Lower lobe of right lung (tissue), 2 donors: ENCODE data around the gene FAM120AOS. TPM values are rescaled to one million over a fixed set of nuclear protein-coding genes. Genes with fewer than 3 reads are reported as not detected.

Source experiments
- ATAC-seq, 2 donors: fragments of 200-7000 bp; cut with Tn5 transposase; one replicate each; pipeline ENCODE4 v1.9.1; 2020 to 2022; ENCODE audit warnings: mild to moderate bottlenecking in 2 of 2, moderate library complexity in 2 of 2
- DNase-seq: peaks from one replicate; pipeline ENCODE4 v3.0.0-alpha.2; 2020
- H3K27ac ChIP-seq: fragments of 200-600 bp; one replicate; pipeline ENCODE4 v1.8.0; 2022
- H3K27me3 ChIP-seq: fragments of 200-600 bp; one replicate; pipeline ENCODE4 v1.8.0; 2022; ENCODE audit warnings: low read depth
- H3K36me3 ChIP-seq: fragments of 200-600 bp; one replicate; pipeline ENCODE4 v1.8.0; 2022; ENCODE audit warnings: mild to moderate bottlenecking
- H3K4me1 ChIP-seq: fragments of 200-600 bp; one replicate; pipeline ENCODE4 v1.8.0; 2022
- H3K4me3 ChIP-seq: fragments of 200-600 bp; one replicate; pipeline ENCODE4 v1.8.0; 2022; ENCODE audit warnings: mild to moderate bottlenecking
- H3K9me3 ChIP-seq: fragments of 200-600 bp; one replicate; pipeline ENCODE4 v1.8.0; 2022
- CTCF ChIP-seq: fragments of 200-600 bp; IDR thresholded peaks from one replicate; pipeline ENCODE4 v1.8.0; 2022; ENCODE audit warnings: antibody characterized with exemption, mild to moderate bottlenecking
- intact Hi-C: fragments of 100-400 bp; cut with DNase I; formaldehyde crosslinking; loops from one replicate; pipeline ENCODE4 v1.11.0; 2022
- total RNA-seq: library from RNA; stranded (reverse); fragmentation: NEBNext Ultra II Directional; extraction: Animal tissue kit (Norgen Biotek cat#: 25700); gene quantifications from one replicate; pipeline ENCODE4 v1.2.1, GENCODE V29; 2021
- donor health status: DM: no; HTN: yes; CAD: no; lungs with severe emphysema.

Gene FAM120AOS
- total RNA-seq, 1 donor from 2014 or later, result 45.0 TPM

DNA sequence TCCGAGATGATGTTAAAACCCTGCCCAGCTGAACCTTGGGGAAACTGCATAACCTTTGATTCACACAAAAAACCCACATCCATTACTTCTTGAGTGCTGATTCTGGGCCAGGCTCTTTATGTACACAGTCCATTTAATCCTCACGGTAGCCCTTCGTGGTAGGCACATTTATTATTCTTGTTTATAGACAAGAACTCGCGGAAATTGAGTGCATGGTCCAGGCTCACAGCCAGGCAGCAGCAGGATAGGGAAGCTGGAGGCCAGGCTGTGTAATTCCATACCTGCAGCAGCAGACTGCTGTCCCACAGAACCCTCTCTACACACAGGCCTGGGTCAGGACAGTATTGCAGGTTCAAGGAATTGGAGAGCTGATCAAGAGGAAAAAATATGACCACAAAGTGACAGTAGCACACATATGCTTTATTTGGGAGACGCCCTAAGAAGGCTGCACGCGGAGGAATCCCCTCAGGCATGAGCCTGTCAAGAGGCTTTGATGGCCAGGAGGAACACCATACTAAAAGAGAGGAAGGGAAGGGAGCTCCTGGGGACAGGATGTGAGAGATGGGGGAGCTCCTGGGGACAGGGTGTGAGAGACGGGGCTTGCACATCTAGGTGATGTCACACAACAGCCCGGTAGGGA lies 30.3 kb downstream of the FAM120AOS start:
- TF ChIP-seq CTCF, result no peak

DNA sequence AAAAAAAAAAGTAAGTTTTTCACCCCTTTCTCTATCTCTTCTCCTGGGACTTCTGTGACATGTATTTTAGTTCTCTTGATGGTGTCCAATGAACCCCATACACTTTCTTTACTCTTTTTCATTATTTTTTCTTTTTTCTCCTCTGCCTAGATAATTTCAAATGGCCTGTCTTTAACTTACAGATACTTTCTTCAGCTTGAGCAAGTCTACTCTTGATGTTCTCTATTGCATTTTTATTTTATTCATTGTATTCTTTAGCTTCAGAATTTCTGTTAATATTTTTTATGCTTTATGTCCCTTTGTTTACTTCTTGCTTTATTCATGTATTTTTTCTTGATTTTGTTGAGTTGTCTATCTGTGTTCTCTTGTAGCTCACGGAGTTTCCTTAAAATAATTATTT lies 34.4 kb downstream of the FAM120AOS start:
- H3K4me3 ChIP-seq, result no peak overlapping the region
- ATAC-seq (no peak), DNase-seq (no peak)
- H3K27me3 ChIP-seq, result no peaks in the 10 kb centered on the region
- no peaks in the 10 kb centered on the region for H3K4me1 ChIP-seq
- H3K36me3 ChIP-seq, result no peaks in the 10 kb centered on the region
- peaks cover 7% of the 10 kb centered on the region for H3K9me3 ChIP-seq
- no peak overlapping the region for H3K27ac ChIP-seq
- intact Hi-C loops, result no loop called here
- TF ChIP-seq CTCF, result no peak

More for the DNA sequence above, 30.3 kb downstream of the FAM120AOS start:
- Histone ChIP-seq H3K4me3 (no peak overlapping the region), H3K9me3 (peaks cover 7% of the 10 kb centered on the region), H3K4me1 (no peaks in the 10 kb centered on the region), H3K27ac (no peak overlapping the region), H3K36me3 (no peaks in the 10 kb centered on the region), H3K27me3 (no peaks in the 10 kb centered on the region)
- intact Hi-C loops, result no loop called here
- no peak for DNase-seq
- ATAC-seq, result no peak

DNA sequence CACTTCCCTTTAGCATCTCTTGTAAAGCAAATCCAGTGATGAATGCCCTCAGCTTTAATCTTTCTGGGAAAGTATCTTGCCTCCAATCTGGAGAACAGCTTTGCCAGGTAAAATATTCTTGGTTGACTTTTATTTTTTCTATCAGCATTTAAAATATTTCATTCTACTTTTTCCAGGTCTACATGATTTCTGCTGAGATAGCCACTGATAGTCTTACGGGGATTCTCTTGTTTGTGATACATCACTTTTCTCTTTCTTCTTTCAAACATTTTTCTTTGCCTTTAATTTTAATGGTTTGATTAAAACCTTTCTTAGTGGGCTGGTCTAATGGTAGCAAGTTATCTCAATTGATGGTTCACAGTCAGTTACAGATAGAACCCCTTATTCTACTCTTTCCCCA lies 35.8 kb downstream of the FAM120AOS start:
- no peak for ATAC-seq
- H3K4me3 ChIP-seq, result no peak overlapping the region
- H3K9me3 ChIP-seq, result peaks cover 7% of the 10 kb centered on the region
- intact Hi-C loops, result no loop called here
- H3K4me1 ChIP-seq, result no peaks in the 10 kb centered on the region
- no peak for DNase-seq
- no peaks in the 10 kb centered on the region for H3K36me3 ChIP-seq
- H3K27me3 ChIP-seq, result no peaks in the 10 kb centered on the region
- TF ChIP-seq CTCF, result no peak
- no peak overlapping the region for H3K27ac ChIP-seq

DNA sequence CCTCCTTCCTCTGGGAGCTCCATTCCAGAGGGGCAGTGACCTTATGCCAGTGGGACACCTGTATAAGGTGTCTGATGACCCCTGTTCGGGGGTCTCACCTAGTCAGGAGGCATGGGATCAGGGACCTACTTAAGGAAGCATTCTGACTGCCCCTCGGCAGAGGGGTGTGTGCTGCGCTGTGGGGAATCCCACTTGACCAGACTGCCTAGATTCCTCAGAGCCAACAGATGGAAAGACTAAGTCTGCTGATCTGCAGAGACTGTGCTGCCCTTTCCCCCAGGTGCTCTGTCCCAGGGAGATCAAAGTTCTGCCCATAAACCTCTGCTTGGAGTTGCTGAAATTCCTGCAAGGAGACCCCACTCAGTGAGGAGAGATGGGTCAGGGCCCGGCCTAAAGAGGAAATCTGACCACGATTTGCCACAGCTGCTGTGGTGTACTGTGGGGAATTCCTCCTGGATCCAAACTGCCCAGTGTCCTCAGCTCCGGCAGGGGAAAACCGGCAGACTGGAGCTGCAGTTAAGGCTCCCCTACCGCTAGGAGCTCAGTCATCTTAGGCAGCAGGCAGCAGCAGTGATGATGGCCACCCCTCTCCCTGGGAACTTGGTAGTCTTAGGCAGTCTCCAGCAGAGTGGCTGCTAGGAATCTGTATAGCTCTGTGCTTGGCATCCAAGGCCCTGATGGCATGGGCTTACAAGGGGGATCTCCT lies 36.7 kb downstream of the FAM120AOS start:
- no peak for TF ChIP-seq CTCF
- no peak overlapping the region for H3K27ac ChIP-seq
- ATAC-seq, result peak in 1 of 2 donors; percentile 30

GRCh38 chr9:93415176-93415690 lies 38.1 kb downstream of the FAM120AOS start:
- TF ChIP-seq CTCF, result no peak
- ATAC-seq, result no peak
- H3K36me3 ChIP-seq, result no peaks in the 10 kb centered on the region
- H3K4me1 ChIP-seq, result no peaks in the 10 kb centered on the region
- no peak for DNase-seq
- intact Hi-C loops, result no loop called here
- H3K4me3 ChIP-seq, result no peak overlapping the region
- H3K27ac ChIP-seq, result no peak overlapping the region
- H3K27me3 ChIP-seq, result no peaks in the 10 kb centered on the region
- peaks cover 7% of the 10 kb centered on the region for H3K9me3 ChIP-seq

More for the DNA sequence above, 36.7 kb downstream of the FAM120AOS start:
- Histone ChIP-seq H3K9me3 (peaks cover 7% of the 10 kb centered on the region), H3K4me1 (no peaks in the 10 kb centered on the region), H3K27me3 (no peaks in the 10 kb centered on the region), H3K36me3 (no peaks in the 10 kb centered on the region), H3K4me3 (no peak overlapping the region)
- DNase-seq, result no peak
- intact Hi-C loops, result no loop called here
